CD4-positive, alpha-beta T cell treated with Interleukin-10 for 1 hour (primary cell): ENCODE data around the gene PCNX2.
A peak's percentile ranks its signal among the peaks of the same experiment; 100 is the strongest.
"Not testable (repeated sequence)": the region's sequence is repeated elsewhere in the genome, so short reads cannot be mapped to it uniquely, and the experiment has no call there.

Experiments
- DNase-seq: peaks from one replicate; pipeline ENCODE4 v3.0.0-alpha.2; 2020

PCNX2 gene

DNA sequence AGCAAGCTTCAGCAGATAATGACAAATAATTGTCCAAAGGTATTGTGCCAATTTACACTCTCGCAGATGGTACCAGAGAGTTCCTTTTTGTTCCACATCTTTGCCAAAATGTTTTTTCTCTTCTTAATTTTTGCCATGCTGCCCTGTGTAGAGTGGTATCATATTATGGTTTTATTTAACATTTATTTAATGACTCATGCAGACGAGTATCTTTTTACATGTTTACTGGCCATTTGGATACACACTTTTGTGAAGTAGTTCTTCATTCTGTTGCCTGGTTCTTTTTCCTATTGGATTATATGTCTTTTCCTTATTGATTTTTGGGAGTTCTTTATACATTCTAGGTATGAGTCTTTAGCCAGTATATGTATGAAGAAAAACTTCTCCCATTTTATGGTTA is 151.1 kb downstream of the PCNX2 start:
- no peak for DNase-seq

DNA sequence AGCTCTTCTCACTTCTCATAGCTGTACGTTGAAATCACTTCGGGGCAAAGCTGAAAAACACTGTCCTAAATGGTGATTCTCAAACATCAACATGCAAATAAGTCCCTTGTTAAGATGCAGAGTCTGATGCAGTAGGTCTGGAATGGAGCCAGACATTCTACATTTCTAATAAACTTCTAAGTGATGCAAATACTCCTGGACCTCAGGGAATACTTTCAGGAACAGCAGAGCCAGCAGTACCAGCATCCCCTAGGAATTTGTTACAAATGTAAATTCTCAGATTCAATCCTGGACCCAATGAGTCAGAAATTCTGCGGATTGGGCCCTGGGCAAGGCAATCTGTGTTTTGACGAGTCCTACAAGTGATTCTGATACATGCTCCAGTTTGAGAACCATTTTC is 152.3 kb downstream of the PCNX2 start:
- DNase-seq: no peak

DNA sequence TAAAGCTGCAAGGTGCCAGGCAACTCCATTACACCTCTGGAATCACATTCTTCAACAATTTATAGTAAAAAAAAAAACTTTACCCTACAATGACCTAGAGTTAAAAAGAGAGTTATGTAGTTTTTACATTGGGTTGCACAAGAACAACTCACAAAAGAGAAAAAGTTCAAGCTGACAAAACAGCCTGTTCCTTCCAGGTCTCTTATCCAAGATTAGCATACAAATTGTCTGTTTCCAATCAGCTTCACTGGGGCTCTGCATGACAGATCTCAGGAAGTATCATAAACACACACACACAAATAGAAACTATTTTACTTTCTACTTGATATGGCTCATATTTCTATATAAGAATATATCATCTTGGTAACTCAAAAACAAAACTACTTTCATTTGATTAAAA is 154.6 kb downstream of the PCNX2 start:
- DNase-seq: no peak

DNA sequence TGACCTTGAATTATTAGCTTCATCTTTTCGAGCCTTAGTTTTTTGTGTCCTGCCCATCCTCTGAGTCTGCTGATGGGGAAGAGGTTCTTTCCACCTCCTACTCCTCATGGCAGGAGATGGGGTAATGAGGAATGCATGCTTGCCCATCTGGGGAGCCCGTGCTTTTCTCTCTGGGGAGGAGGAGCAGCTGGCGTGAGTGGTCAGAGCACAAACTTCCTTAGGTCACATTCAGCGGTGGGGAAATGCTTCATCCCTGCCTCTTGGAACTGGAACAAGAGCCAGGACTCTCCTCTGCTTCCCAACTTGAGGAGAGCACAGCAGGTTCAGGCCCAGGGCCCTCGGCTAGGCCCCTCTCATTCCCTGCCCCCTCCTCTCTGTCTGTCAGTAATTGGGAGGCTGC is 155.0 kb downstream of the PCNX2 start:
- DNase-seq: no peak

DNA sequence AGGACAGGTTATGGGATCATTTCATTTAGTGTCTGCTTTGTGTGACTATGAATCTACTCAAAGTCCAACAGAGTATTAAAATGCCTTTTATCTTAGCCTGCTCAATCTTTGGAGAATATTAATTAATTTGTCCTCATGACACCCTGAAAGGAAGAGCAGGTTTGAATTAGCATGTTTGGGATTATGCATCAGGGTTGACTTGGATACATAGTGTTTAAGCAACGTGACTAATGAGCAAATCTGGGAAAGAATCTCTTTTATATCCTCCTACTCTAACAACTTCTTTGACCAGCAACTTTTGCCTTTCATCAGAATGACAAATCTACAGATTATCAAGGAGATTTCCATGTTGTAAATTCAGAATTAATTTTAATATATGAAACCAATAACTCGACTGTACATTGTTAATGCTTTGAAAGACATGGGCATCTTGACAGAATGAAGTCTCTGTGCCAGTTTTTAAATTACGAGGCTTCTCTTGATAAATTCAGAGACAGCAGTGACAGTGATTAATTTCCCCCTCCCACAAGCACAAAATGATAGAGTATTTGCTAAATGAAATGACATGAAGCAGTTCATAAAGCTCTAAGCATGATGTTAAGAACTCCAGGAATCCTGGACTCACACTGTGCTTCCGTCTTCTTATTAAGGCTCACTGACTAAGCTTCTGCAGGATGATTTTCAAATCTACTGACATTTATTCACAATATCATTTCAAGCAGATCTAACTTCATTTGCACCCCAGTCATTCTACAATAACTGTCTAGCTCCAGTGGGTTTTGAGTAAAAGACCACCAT is 156.5 kb downstream of the PCNX2 start:
- DNase-seq: no peak

DNA sequence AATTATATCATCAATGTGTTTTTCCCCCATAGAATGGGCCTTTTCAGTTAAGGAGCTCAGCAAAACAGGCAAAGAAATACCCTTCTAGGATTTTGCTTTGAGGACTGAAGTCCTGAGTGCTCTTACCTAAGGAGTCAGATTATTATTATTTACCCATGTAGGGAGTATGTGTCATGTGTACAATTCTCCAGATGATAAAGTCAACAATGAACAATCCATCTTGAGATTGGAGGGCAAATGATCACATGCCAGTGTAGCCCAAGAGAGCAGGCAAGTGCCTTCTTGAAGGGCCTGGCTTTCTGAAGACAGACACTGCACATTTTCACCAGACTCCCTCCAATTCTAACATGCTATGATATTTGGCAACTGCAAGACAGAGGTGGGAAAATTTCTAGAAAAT is 159.7 kb downstream of the PCNX2 start:
- DNase-seq: no peak

DNA sequence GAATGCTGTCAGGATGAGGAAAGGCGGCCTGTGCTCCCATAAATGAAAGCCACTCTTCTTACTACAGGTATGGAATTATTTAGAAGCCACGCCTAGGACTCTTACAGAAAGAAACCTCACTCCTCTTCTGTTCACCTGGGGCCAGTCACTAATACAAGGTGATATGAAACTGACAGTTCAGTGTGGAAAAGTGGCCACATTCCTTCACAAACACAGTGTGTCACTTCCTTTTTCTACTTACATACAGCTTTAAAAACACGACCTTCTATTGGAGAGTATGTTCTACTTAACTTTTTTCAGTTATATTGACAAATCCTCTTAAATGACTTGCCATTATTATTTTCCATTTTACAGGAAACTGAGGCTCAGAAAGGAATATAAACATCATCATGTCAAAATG is 163.1 kb downstream of the PCNX2 start:
- no peak for DNase-seq

DNA sequence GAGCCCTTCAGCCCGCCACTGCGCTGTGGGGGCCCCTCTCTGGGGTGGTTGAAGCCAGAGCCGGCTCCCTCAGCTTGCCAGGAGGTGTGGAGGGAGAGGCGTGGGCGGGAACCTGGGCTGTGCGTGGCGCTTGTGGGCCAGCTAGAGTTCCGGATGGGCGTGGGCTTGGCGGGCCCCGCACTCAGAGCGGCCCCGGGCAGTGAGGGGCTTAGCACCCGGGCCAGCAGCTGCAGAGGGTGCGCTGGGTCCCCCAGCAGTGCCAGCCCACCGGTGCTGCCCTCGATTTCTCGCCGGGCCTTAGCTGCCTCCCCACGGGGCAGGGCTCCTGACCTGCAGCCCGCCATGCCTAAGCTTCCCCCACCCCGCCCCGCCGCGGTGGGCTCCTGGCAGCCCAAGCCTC is 166.5 kb downstream of the PCNX2 start:
- DNase-seq: not testable (repeated sequence)

DNA sequence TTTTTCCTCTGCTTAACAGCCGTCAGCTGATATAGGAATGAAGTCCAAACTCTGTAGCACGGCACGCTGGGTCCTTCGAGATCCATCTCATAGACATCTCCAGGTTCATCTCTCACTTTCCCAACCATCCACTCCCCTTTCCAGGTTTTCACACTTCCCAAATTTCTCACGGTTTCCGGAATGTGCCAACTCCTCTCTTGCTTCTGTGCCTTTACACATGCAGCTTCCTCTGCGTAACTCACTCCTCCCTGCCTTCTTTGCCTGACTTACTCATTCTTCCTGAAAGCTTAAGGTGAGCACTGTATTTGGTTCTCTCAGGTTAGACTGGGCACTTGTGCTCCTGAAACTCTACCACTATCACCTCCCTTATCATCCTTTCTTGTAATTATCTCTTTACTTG is 168.4 kb downstream of the PCNX2 start:
- no peak for DNase-seq

DNA sequence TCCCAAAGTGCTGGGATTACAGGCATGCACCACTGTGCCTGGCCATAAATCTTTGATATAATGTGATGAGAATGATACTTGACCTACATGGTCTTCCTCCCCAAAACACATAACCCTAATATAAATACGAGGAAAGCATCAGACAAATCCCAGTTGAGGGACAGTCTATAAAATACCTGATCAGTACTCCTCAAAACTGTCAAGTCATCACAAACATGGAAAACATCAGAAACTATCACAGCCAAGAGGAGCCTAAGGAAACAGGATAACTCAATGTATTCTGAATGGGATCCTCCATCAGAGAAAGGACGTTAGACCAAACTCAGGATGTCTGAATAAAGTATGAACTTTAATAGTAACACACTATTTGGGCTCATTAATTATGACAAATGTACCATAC is 172.7 kb downstream of the PCNX2 start:
- no peak for DNase-seq

DNA sequence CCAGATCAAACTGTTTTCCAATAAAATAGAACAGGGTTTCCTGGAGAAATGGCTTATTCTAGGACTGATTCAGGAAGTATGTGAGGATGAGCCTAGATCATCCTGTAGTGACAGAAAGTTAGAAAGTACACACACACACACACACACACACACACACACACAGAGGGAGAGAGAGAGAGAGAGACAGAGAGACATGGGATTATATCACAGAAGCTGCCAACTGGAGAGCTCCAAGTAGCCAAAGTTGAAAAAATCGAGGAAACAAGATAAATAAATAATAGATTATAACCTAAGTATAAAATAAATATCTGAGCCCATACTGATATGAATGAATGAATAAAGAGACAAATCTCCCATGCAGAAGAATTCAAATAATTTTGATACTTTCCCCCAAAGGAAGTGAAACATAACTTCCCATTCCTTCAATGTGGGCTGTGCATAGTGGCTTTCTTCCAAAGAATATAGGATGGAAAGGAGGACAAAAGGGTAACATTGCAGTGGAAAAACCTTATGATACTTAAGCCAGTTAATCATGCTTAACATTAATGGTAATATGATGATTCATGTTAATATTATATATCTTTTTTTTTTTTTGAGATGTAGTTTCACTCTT is 173.5 kb downstream of the PCNX2 start:
- no peak for DNase-seq

DNA sequence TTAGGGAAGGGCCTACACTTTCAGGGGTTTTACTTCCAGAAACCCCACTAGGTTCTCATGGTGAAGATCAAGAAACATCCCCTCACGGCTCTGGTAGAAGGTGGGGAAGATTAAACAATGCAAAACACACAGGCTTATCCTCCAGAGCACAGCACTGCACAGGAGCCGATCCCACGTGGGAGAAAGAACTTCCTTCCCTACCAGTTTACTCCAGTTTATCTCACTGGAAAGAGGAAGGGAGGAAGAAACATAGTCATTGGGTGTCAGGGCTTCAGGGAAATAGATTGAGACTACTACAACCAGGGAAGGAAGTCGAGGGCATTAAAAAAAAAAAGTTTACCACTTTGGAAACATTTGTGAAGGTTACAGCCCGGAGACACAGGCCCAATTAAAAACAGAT is 180.7 kb downstream of the PCNX2 start:
- no peak for DNase-seq

DNA sequence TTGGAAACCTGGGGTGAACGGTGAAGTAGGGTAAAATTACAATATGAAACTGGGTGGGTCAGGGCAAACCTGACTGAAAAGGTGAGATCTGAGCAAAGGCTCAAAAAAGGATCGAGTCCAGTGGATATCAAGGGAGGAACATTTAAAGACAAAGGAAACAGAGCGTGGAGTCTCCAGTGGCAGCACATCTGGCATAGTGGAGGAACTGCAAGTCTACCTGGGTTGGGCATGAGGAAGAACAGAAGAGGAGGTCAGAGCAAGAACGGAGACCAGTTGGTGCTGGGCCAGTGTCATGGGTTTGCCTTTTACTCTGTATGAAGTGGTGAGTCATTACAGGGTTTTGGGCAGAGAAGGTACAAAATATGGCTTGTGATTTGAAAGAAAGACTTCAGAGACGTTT is 181.4 kb downstream of the PCNX2 start:
- no peak for DNase-seq

DNA sequence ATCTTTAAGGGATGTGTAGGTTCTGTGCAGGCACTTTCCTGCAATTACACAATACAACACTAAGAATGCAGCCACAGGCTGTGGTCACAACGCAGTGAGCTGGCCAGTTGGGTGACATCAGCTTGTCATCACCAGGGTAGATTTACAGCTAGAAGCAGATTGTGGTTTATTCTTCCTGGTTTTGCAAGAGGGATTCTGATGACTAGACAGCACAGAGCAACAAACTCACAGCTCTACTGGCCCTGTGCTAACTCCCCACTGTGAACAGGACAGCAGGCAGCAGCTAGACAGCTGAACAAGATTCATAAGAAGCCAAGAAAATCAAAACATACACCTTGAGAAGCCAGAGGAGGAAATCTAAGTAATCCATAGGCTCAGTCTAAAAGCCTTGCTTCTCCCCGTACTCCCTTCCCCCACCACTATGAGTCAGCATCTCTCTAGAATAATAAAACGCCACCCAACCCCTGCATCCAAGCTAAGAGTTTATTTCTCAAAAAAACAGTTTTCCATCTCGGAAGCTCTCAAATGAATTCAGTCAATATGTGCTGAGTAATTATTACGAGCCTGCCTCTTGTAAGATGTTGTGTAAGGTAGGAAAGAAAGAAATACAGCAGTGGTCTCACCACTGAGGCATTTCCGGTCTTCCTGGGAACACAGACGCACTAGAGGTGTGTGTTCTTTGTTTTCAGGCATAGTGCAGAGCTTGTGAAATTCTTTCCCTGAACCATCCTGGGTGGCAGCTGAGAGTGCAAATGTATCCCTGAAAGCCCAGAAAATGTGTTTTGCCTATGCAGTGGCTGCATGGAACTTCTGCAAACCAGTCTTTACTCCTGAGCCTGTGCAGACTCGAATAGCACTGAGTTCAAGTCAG is 182.3 kb downstream of the PCNX2 start:
- peak; percentile 26 for DNase-seq

DNA sequence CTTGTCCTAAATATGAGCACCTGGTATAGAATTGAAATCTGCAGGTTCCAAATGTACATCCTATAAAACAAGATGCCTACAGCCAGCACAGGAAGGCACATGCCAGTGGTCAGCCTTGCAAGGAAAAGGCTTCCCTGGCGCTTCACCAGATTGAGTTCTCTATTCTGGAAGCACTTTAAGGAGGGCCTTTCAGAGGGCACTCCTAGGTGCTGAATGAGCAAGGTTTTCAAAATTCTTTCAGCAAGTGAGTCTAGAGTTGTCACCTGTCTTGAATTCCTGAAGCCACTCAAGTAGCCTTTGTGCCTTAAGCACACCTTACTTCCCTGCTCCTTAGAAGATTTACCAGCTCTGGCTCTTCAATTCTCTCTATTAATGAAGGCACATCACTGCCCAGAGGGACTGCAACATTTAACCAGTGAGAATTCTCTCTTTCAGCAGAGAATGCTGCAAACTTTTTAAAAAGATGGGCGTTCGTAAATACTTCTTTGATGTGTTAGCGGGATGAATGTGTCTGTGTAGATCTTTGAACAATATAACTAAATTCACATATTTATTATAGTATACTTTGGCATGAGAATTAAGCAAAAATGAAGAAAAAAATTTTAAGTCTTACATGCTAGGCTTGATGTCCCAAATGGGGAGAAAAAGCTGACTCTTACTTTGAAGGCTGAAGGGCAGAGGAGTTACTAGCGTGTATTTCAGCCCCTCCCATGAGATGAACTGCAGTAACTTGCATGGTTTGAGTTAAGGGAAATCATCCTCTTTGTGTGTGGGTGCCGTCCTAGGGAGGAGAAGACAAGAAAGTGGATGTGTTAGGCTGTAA is 183.1 kb downstream of the PCNX2 start:
- no peak for DNase-seq

DNA sequence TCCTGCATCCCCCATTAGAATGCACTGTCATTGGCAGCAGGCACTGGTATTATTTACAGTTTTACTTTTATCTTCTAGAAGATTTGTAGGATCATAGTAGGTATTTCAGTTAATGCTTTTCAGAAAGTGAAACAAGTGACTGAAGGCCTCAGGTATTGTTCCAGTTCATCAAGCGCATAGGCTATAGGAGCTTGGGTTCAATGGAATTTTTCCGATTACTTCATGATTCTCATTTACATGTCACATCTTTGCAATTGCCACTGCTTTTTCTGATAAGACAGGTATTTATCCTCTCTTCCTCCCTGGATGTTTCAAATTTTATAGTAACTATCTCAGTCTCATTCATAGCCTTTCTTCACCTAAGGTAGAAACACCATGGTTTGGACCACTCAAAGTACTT is 183.8 kb downstream of the PCNX2 start:
- no peak for DNase-seq

DNA sequence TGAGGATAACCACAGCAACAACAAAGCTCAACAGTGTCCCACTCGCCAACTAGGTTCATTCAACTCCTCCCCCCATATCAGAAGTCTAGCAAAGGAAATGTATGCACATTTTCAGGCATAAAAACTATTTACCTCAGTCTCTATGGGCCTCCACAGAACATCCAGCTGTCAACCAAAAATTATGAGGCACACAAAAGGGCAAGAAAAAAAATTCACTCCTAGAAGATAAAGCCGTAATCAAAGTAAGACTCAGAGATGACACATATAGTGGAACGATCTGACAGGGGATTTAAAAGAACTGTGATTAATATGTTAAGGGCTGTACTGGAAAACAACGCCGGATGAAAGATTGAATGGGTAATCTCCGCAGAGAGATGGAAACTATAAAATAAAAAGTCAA is 186.4 kb downstream of the PCNX2 start:
- no peak for DNase-seq

DNA sequence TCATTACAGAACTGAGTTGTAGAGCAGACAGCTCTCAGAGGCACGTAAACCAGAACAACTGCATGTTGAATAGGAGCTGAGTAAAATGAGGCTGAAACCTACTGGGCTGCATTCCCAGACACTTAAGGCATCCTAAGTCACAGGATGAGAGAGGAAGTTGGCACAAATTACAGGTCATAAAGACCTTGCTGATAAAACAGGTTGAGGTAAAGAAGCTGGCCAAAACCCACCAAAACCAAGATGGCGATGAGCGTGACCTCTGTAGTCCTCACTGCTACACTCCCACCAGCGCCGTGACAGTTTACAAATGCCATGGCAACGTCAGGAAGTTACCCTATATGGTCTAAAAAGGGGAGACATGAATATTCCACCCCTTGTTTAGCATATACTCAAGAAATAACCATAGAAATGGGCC is 187.8 kb downstream of the PCNX2 start:
- DNase-seq: not testable (repeated sequence)

DNA sequence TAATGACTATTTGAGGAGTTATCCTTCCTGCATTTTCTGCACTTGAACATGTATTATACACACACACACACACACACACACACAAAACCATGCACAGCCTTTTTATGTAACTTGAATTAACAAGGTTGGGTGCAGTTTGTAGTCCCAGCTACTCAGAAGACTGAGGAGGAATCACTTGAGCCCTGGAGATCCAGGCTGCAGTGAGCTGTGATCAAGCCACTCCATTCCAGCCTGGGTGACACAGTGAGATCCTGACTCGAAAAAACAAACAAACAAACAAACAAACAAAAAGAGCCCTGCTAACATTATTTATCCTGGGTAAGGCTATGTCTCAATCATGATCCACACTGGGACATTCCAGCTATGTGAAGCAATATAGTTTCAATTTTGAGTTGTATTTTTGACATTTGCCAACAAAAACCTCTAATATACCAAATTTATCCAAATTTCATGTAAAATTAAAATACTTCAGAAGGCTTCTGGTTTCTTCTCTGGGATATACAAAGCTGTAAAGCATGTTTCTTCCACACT is 188.3 kb downstream of the PCNX2 start:
- no peak for DNase-seq

DNA sequence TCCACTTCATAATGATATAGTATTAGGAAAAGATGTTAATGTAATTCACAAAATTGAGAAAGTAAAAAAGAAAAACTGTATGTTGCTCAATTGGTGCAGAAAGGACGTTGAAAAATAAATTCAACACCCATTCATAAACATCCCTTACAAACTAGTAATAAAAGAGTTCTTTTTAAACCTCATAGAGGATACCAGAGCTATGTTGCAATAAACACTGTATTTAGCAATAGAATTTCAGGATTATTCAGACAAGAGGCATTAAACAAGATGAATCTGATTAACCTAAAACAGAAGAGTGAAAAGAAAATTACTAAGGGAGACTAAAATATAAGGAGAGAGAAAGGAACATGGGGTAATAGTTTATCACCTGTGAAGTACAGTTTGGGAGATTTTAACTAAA is 190.3 kb downstream of the PCNX2 start:
- no peak for DNase-seq

DNA sequence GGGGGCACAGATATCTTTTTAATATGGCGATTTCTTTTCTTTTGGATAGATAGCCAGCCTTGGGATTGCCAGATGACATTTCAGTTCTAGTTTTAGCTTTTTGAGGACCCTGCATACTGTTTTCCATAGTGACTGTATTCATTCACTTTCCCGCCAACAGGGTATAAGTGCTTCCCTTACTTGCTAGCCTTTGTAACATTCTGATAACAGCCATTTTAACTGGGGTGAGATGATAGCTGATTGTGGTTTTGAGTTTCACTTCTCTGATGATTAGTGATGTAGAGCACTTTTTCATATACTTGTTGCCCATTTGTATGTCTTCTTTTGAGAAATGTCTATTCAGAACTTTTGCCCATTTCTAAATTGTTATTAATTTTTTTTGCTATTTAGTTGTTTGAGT is 193.2 kb downstream of the PCNX2 start:
- DNase-seq: no peak

DNA sequence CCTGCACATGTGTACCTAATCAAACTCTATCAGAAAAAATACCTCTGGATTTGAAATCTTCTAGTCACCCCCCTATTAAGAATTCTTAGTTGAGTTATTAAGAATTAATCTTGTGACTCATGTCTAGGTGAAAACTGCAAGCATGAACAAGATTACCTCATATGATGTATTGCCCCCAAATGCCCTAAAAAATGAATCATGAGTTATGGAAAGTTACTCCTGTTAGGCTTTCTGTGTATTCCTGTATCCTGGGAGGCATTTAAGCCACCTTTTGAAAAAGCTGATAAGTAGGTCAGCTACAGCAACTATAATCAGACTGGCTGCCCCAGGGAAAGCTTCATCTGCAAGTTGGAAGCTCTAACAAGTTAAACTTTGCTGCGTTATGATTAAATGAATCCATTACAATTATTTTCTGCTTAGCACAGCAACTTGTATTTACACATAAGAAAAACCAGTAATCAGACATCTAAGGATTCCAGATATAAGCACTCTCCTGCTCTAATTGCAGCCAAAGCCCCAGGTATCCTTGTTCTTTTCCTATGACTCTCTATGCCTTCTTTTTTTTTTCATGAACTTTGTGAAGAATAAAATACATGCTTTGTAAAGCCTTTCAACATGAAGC is 197.5 kb downstream of the PCNX2 start:
- DNase-seq: no peak
